Smooth muscle cell (in vitro differentiated cells): ENCODE data around the gene PDX1. TPM values are rescaled to one million over a fixed set of nuclear protein-coding genes. Genes with fewer than 3 reads are reported as not detected.
A peak's percentile ranks its signal among the peaks of the same experiment; 100 is the strongest.

ENCODE experiments used
- DNase-seq: peaks from one replicate; lab custom pipeline; 2025; ENCODE audit not compliant: unreplicated experiment; lab: John Stamatoyannopoulos, UW
- H2AFZ ChIP-seq: fragments of 200-600 bp; sonication (generic); 2 replicates; pipeline ENCODE4 v1.6.0; 2016; ENCODE audit warnings: antibody characterized with exemption, low read depth, mild to moderate bottlenecking
- H3F3A ChIP-seq: fragments of 200-600 bp; sonication (generic); 2 replicates; pipeline ENCODE4 v1.6.0; 2017; ENCODE audit warnings: antibody characterized with exemption, low read depth
- H3K27ac ChIP-seq: fragments of 200-600 bp; sonication (generic); 2 replicates; pipeline ENCODE4 v1.5.1; 2016; ENCODE audit warnings: low read depth, mild to moderate bottlenecking
- H3K27me3 ChIP-seq: fragments of 200-600 bp; sonication (generic); 2 replicates; pipeline ENCODE4 v1.6.1; 2016; ENCODE audit warnings: low read depth, mild to moderate bottlenecking
- H3K36me3 ChIP-seq: fragments of 200-600 bp; sonication (generic); 2 replicates; pipeline ENCODE4 v1.5.1; 2016; ENCODE audit warnings: low read depth
- H3K4me1 ChIP-seq: fragments of 200-600 bp; sonication (generic); 2 replicates; pipeline ENCODE4 v1.5.1; 2016; ENCODE audit warnings: low read depth
- H3K4me2 ChIP-seq: fragments of 200-600 bp; sonication (generic); 2 replicates; pipeline ENCODE4 v1.6.0; 2016; ENCODE audit warnings: mild to moderate bottlenecking
- H3K4me3 ChIP-seq: fragments of 200-600 bp; sonication (generic); 2 replicates; pipeline ENCODE4 v1.5.1; 2016; ENCODE audit warnings: mild to moderate bottlenecking
- H3K79me2 ChIP-seq: fragments of 200-600 bp; sonication (generic); 2 replicates; pipeline ENCODE4 v1.6.0; 2016; ENCODE audit warnings: low read depth, mild to moderate bottlenecking
- H3K9ac ChIP-seq: fragments of 200-600 bp; sonication (generic); 2 replicates; pipeline ENCODE4 v1.6.0; 2016; ENCODE audit warnings: low read depth
- H3K9me3 ChIP-seq: fragments of 200-600 bp; sonication (generic); replicated peaks from 2 replicates; pipeline ENCODE4 v1.5.1; 2016; ENCODE audit warnings: low read depth
- H4K20me1 ChIP-seq: fragments of 200-600 bp; sonication (generic); 2 replicates; pipeline ENCODE4 v1.6.0; 2016; ENCODE audit warnings: low read depth
- WGBS: methylation state at CpG from one replicate; pipeline ENCODE4 v1.1.7; 2016; ENCODE audit warnings: low lambda C conversion rate; 5-methylcytosine and 5-hydroxymethylcytosine counted together
- polyA plus RNA-seq: library from polyadenylated mRNA; unstranded; fragments of >200 nt; fragmentation: Nextera tagmentation; extraction: Ambion mirVana; gene quantifications from 2 replicates; pipeline ENCODE4 v1.2.1, GENCODE V29; 2016
- total RNA-seq: library from RNA; depleted of rRNA; stranded (reverse); fragments of >200 nt; gene quantifications from 2 replicates; pipeline ENCODE4 v1.2.3, GENCODE V29; 2014
- TF ChIP-seq, protein P1 (sequence below): fragments of 200-600 bp; sonication (generic); IDR thresholded peaks from 2 replicates; pipeline ENCODE4 v1.5.1; 2017; ENCODE audit warnings: borderline replicate concordance, mild to moderate bottlenecking, antibody characterized with exemption; ENCODE audit not compliant: insufficient read depth, poor library complexity, severe bottlenecking

PDX1 gene
- total RNA-seq (not detected in 2 replicates), polyA plus RNA-seq (not detected in 2 replicates)

DNA sequence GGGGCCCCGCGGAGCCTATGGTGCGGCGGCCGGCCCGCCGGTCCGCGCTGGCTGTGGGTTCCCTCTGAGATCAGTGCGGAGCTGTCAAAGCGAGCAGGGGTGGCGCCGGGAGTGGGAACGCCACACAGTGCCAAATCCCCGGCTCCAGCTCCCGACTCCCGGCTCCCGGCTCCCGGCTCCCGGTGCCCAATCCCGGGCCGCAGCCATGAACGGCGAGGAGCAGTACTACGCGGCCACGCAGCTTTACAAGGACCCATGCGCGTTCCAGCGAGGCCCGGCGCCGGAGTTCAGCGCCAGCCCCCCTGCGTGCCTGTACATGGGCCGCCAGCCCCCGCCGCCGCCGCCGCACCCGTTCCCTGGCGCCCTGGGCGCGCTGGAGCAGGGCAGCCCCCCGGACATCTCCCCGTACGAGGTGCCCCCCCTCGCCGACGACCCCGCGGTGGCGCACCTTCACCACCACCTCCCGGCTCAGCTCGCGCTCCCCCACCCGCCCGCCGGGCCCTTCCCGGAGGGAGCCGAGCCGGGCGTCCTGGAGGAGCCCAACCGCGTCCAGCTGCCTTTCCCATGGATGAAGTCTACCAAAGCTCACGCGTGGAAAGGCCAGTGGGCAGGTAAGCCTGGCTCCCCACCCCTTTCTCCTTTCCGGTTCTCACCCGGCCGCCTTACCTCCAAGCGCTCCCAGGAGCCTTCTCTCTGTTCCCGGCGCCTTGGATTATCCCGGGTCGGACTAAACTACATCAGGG lies at the start of gene PDX1:
Gene PDX1 (plus strand): TSS at position 67 of the 743 bp plus-strand sequence. CDS start 139 bp downstream, at position 206.
- 3% methylated on average over 53 of the region's 76 CpGs for WGBS
- Histone ChIP-seq H3K27me3 (peaks cover 100% of the 10 kb centered on the region), H3K4me2 (peak within 1 kb of the TSS; percentile 90), H3K4me3 (peak within 1 kb of the TSS; percentile 50), H3K9me3 (no peaks in the 10 kb centered on the region), H3K79me2 (no peaks in the 10 kb centered on the region), H3K36me3 (no peaks in the 10 kb centered on the region), H2AFZ (peak within 1 kb of the TSS; percentile 79), H3K27ac (no peak within 1 kb of the TSS), H3F3A (no peaks in the 10 kb centered on the region), H3K9ac (no peak within 1 kb of the TSS), H3K4me1 (peaks cover 18% of the 10 kb centered on the region), H4K20me1 (no peaks in the 10 kb centered on the region)
- TF ChIP-seq, protein P1, sequence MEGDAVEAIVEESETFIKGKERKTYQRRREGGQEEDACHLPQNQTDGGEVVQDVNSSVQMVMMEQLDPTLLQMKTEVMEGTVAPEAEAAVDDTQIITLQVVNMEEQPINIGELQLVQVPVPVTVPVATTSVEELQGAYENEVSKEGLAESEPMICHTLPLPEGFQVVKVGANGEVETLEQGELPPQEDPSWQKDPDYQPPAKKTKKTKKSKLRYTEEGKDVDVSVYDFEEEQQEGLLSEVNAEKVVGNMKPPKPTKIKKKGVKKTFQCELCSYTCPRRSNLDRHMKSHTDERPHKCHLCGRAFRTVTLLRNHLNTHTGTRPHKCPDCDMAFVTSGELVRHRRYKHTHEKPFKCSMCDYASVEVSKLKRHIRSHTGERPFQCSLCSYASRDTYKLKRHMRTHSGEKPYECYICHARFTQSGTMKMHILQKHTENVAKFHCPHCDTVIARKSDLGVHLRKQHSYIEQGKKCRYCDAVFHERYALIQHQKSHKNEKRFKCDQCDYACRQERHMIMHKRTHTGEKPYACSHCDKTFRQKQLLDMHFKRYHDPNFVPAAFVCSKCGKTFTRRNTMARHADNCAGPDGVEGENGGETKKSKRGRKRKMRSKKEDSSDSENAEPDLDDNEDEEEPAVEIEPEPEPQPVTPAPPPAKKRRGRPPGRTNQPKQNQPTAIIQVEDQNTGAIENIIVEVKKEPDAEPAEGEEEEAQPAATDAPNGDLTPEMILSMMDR = no peak
- no peak for DNase-seq

DNA sequence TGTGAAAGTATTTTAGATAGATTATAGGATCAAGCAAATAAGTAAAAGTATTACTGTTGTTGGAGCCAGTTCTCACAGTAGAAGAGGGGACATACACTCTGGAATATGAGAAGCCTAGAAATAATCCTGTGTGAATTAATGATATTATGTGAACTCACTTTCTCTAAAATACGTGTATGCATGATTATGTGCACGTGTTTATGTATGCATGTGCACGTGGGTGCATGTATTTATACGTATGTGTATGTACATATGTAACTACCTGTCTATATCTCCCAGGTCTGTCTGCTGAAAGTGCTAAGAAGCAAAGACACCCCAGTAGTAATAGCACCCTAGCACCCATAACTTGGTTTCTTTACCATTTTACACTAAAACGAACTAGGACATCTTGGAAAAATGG lies 41.5 kb upstream of the PDX1 start:
- 77% methylated on average over 5 of the region's 5 CpGs for WGBS
- TF ChIP-seq, protein P1 = no peak

DNA sequence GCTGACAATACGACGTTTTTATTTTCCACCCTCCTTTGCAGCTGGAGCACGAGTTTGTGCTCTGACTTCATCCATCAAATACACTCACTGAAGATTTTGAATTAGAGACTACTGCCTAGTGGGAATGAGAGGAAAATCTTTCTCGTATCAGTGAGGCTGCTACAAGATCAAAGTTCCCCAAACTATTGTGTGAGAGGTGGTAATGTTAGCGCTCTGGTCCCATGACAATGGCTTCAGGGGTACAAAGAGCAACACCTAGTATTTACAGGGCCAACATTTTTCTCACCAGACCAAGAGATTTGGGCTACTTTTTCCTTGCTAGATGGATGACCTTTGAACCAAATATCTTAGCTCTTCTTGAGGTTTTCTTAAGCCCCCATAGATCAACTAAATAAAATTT lies 30.3 kb upstream of the PDX1 start:
- Histone ChIP-seq H3K79me2 (no peaks in the 10 kb centered on the region), H3K9me3 (peaks cover 4% of the 10 kb centered on the region), H2AFZ (no peak overlapping the region), H3K4me2 (no peak overlapping the region), H4K20me1 (no peaks in the 10 kb centered on the region), H3K4me1 (no peaks in the 10 kb centered on the region), H3K27ac (no peak overlapping the region), H3K36me3 (peaks cover 4% of the 10 kb centered on the region), H3F3A (no peaks in the 10 kb centered on the region), H3K4me3 (no peak overlapping the region), H3K27me3 (peaks cover 56% of the 10 kb centered on the region), H3K9ac (no peak overlapping the region)
- TF ChIP-seq, protein P1 = no peak
- 54% methylated on average over 5 of the region's 5 CpGs for WGBS
- no peak for DNase-seq

More for the DNA sequence above, 41.5 kb upstream of the PDX1 start:
- Histone ChIP-seq H3K4me3 (no peak overlapping the region), H3K4me2 (no peak overlapping the region), H3F3A (no peaks in the 10 kb centered on the region), H3K27ac (no peak overlapping the region), H3K79me2 (no peaks in the 10 kb centered on the region), H3K4me1 (no peaks in the 10 kb centered on the region), H3K36me3 (no peaks in the 10 kb centered on the region), H2AFZ (no peak overlapping the region), H3K9ac (no peak overlapping the region), H3K9me3 (no peaks in the 10 kb centered on the region), H4K20me1 (no peaks in the 10 kb centered on the region), H3K27me3 (peaks cover 77% of the 10 kb centered on the region)
- no peak for DNase-seq

DNA sequence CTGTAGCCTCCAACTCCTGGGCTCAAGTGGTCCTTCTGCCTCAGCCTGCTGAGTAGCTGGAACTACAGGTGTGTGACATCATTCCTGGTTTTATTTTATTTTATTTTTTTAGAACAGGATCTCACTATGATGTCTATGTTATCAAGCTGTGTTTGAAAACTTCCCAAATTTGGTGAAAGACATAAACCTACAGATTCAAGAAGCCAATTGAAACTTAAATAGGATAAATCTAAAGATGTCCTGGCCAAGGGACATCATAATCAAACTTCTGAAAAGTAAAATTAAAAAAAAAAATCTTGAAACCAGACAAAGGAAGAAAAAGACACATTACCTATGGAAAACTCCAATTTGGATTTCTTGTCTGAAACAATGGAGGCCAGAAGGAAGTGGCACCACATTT lies 23.1 kb upstream of the PDX1 start:
- Histone ChIP-seq H3K27ac (no peak overlapping the region), H2AFZ (no peak overlapping the region), H3K4me3 (no peak overlapping the region), H3K9ac (no peak overlapping the region), H3K9me3 (peaks cover 4% of the 10 kb centered on the region), H3K4me2 (no peak overlapping the region), H3F3A (no peaks in the 10 kb centered on the region), H3K36me3 (peaks cover 3% of the 10 kb centered on the region), H4K20me1 (no peaks in the 10 kb centered on the region), H3K4me1 (no peaks in the 10 kb centered on the region), H3K27me3 (peaks cover 58% of the 10 kb centered on the region), H3K79me2 (no peaks in the 10 kb centered on the region)
- no peak for DNase-seq
- TF ChIP-seq, protein P1 = no peak
